Effector CD4-positive, alpha-beta T cell (primary cell): Measurements from ENCODE around the gene TMEM9.

Experiments
- DNase-seq: peaks from one replicate; pipeline ENCODE4 v3.0.0-alpha.2; 2020

The TMEM9 gene

GRCh38 chr1:201144701-201145100 is 9.6 kb downstream of the TMEM9 start:
- no peak for DNase-seq

- DNase-seq: no peak
These were observed 10.3 kb downstream of the TMEM9 start for GRCh38 chr1:201143726-201144635.

GRCh38 chr1:201142849-201143725 is 11.2 kb downstream of the TMEM9 start:
- no peak for DNase-seq

- DNase-seq: no peak
These were observed 12.0 kb downstream of the TMEM9 start for GRCh38 chr1:201142011-201142848.

GRCh38 chr1:201141418-201141817 is 12.9 kb downstream of the TMEM9 start:
- DNase-seq: no peak

- DNase-seq: no peak
These were observed 13.4 kb downstream of the TMEM9 start for GRCh38 chr1:201140941-201141260.

- DNase-seq: no peak
These were observed 13.9 kb downstream of the TMEM9 start for GRCh38 chr1:201140235-201140940.

- DNase-seq: no peak
These were observed 14.5 kb downstream of the TMEM9 start for GRCh38 chr1:201139756-201140155.

GRCh38 chr1:201139306-201139705 is 15.0 kb downstream of the TMEM9 start:
- DNase-seq: no peak

GRCh38 chr1:201138311-201138840 is 15.9 kb downstream of the TMEM9 start:
- DNase-seq: no peak

GRCh38 chr1:201137579-201138310 is 16.5 kb downstream of the TMEM9 start:
- no peak for DNase-seq

GRCh38 chr1:201137024-201137392 is 17.3 kb downstream of the TMEM9 start:
- DNase-seq: no peak

GRCh38 chr1:201136355-201137023 is 17.8 kb downstream of the TMEM9 start:
- DNase-seq: no peak

GRCh38 chr1:201134405-201134804 is 19.9 kb downstream of the TMEM9 start:
- DNase-seq: no peak

- no peak for DNase-seq
These were observed 22.9 kb downstream of the TMEM9 start for GRCh38 chr1:201131398-201131797.

GRCh38 chr1:201128962-201129361 is 25.3 kb downstream of the TMEM9 start:
- DNase-seq: no peak

- no peak for DNase-seq
These were observed 25.8 kb downstream of the TMEM9 start for GRCh38 chr1:201128476-201128875.

GRCh38 chr1:201127755-201128455 is 26.4 kb downstream of the TMEM9 start:
- no peak for DNase-seq

- no peak for DNase-seq
These were observed 27.2 kb downstream of the TMEM9 start, which contains the start of gene ASCL5 for GRCh38 chr1:201126832-201127754. ASCL5 (minus strand) TSS chr1:201127184; CDS start chr1:201115372, 11,812 bp downstream.
